Left ventricle myocardium inferior (tissue), 1 donor: ENCODE results near the gene TECR. TPM values are rescaled to one million over a fixed set of nuclear protein-coding genes. Genes with fewer than 3 reads are reported as not detected.
"Not testable (repeated sequence)": the region's sequence is repeated elsewhere in the genome, so short reads cannot be mapped to it uniquely, and the experiment has no call there.

Experiments
- DNase-seq: peaks from one replicate; pipeline ENCODE4 v3.0.0-alpha.2; 2020
- H3K27ac ChIP-seq: fragments of 200-600 bp; replicated peaks from 2 replicates; pipeline ENCODE4 v1.8.0; 2021
- H3K27me3 ChIP-seq: fragments of 200-600 bp; 2 replicates; pipeline ENCODE4 v1.8.0; 2021; ENCODE audit warnings: low read depth
- H3K36me3 ChIP-seq: fragments of 200-600 bp; 2 replicates; pipeline ENCODE4 v1.8.0; 2021
- H3K4me1 ChIP-seq: fragments of 200-600 bp; 2 replicates; pipeline ENCODE4 v1.8.0; 2021
- H3K4me3 ChIP-seq: fragments of 200-600 bp; 2 replicates; pipeline ENCODE4 v1.8.0; 2021; ENCODE audit warnings: mild to moderate bottlenecking, moderate library complexity
- H3K9me3 ChIP-seq: fragments of 200-600 bp; replicated peaks from 2 replicates; pipeline ENCODE4 v1.8.0; 2021
- intact Hi-C: fragments of 100-400 bp; cut with micrococcal nuclease; formaldehyde crosslinking; loops from one replicate; pipeline ENCODE4 v1.11.0; 2022
- total RNA-seq: library from RNA; stranded (reverse); fragmentation: NEBNext Ultra II Directional; extraction: Animal tissue kit (Norgen Biotek cat#: 25700); gene quantifications from one replicate; pipeline ENCODE4 v1.2.1, GENCODE V29; 2021
- TF ChIP-seq, protein P1 (sequence below): fragments of 200-600 bp; IDR thresholded peaks from 2 replicates; pipeline ENCODE4 v1.8.0; 2021; ENCODE audit warnings: antibody characterized with exemption, mild to moderate bottlenecking, borderline replicate concordance
- donor health status: DM: no; HTN: yes; CAD: no; lungs with severe emphysema.

TECR gene
- total RNA-seq, 1 donor from 2014 or later: 69.3 TPM

DNA sequence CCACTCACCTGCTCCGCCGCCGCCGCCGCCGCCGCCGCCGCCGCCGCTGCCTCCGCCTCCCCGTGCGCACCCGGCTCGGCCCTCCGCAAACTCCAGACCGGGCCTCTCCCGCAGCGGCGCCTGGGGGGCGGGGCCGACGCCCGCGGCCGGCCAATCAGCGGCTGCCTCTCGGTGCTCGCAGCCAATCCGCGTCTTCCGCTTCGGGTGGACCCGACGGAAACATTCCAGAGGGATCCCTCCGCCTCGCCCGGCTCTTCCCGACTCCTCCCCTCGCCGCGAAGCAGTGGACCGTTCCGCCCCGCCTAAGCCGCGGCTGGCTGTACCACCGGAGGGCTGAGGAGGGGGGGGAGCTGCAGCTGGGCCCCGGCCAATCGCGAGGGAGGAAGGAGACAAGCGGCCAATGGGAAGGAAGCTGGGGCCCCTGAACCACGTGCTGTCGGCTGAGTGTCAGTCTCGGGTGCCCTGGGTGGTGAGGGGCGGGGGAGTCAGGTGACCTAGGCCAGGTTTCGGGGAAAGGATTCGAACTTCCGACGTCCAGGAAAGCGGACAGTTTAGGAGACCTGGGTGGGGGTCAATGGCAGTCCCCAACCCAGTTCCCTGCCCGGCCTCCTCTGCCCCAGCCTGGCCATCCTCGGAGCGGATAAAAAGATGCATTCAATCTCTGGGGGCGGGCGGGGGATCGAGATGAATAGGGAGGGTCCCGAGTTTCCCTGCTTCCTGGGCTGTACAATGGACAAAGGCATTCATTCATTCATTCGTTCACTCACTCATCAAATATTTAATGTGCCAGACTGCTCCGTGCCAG lies 33.2 kb upstream of the TECR start, which contains the start of gene GIPC1:
Gene GIPC1, minus strand, starts transcription at position 99 of the 805 bp plus-strand sequence. CDS start 13,151 bp downstream, outside the sequence.
- Histone ChIP-seq H3K9me3 (no peaks in the 10 kb centered on the region), H3K4me3 (peak within 1 kb of the TSS; percentile 96), H3K27ac (peak within 1 kb of the TSS; percentile 83), H3K36me3 (peaks cover 11% of the 10 kb centered on the region), H3K4me1 (peaks cover 30% of the 10 kb centered on the region), H3K27me3 (no peaks in the 10 kb centered on the region)
- TF ChIP-seq, protein P1, sequence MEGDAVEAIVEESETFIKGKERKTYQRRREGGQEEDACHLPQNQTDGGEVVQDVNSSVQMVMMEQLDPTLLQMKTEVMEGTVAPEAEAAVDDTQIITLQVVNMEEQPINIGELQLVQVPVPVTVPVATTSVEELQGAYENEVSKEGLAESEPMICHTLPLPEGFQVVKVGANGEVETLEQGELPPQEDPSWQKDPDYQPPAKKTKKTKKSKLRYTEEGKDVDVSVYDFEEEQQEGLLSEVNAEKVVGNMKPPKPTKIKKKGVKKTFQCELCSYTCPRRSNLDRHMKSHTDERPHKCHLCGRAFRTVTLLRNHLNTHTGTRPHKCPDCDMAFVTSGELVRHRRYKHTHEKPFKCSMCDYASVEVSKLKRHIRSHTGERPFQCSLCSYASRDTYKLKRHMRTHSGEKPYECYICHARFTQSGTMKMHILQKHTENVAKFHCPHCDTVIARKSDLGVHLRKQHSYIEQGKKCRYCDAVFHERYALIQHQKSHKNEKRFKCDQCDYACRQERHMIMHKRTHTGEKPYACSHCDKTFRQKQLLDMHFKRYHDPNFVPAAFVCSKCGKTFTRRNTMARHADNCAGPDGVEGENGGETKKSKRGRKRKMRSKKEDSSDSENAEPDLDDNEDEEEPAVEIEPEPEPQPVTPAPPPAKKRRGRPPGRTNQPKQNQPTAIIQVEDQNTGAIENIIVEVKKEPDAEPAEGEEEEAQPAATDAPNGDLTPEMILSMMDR: no peak
- intact Hi-C loops: no loop called here
- peak; percentile 96 for DNase-seq

DNA sequence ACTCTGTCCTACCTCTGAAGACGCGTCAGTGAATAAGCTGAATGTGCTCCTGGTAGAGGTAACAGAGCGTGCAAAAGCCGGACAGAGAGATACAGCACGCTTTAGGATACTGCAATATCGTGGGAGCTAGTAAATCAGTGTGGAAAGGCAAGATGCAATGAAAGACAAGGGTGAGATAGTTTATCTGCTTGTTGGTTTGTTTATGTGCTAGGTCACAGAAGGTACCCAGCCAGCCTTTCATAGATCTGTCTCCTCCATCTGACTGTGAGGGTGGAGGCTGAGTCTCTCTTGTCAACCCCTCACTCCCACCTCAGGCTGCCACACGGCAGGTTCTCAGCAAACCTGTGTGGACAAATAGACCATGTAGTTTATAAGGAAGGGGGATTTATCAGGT lies 32.6 kb upstream of the TECR start:
- no peak for DNase-seq
- Histone ChIP-seq H3K4me1 (peaks cover 30% of the 10 kb centered on the region), H3K9me3 (no peaks in the 10 kb centered on the region), H3K36me3 (peaks cover 6% of the 10 kb centered on the region), H3K27me3 (no peaks in the 10 kb centered on the region), H3K27ac (peak overlapping the region; percentile 83), H3K4me3 (peak overlapping the region; percentile 96)
- TF ChIP-seq, protein P1: no peak
- intact Hi-C loops: no loop called here

DNA sequence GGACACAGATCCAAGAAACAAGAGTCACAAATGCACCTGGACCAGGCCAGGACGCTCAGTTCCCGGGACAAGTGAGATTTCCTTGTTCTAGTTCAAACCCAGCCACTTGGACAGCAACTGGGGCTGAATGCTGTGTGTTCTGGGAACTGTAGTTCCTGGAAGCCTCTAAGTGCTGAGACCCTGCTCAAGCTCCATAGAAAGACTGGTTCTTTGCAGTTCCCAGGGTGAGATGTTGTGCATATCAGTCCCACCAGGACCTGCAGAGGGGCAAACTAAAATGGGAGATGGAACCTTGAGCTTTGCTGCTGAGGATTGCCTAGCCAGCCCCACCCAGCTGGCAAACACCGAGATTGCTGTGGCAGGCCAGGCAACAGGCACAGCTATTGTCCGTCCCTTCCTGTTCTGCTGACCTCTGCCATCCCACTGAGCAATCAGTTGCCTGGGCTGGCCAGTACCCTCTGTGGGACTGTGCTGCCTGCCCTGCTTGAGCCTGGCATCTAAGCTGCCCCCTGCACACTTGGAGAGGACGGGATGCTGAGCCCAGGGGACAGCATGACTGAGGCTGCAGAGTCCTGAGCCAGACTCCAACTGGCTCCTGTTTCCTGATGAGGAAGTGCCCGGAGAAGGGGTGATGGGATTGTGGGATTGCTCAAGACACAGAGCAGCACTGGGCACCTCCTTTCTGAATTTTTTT lies 32.0 kb upstream of the TECR start:
- peaks cover 30% of the 10 kb centered on the region for H3K4me1 ChIP-seq
- H3K27me3 ChIP-seq: no peaks in the 10 kb centered on the region
- peak overlapping the region; percentile 83 for H3K27ac ChIP-seq
- H3K36me3 ChIP-seq: peaks cover 3% of the 10 kb centered on the region
- DNase-seq: no peak
- TF ChIP-seq, protein P1: no peak
- intact Hi-C loops: no loop called here
- no peak overlapping the region for H3K4me3 ChIP-seq
- H3K9me3 ChIP-seq: no peaks in the 10 kb centered on the region

DNA sequence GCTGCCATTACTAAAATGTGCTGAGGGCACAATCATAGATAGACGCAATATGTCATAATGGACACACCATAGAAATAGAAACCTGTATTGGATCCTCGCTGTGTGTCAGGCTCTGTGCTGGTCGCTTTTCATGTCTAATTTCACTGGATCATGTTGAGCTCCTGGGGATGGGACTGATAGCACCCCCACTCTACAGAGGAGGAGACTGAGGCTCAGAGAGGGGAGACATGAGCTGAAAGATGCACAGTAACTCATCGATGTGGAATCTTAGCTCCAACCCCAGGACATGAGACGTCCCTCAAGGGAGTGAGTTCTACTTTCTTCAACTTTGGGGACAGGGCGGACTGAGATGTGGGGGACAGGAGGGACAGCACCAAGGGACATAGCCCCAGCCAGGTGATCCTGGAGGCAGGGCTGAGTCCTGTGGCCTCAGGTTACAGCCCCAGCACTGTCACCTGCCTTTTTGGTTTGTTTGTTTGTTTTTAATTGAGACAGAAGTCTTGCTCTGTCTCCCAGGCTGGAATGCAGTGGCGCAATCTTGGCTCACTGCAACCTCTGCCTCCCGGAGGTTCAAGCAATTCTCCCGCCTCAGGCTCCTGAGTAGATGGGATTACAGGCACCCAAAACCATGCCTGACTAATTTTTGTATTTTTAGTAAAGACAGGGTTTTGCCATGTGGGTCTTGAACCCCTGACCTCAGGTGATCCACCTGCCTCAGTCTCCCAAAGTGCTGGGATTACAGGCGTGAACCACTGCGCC lies 26.9 kb upstream of the TECR start:
- H3K4me3 ChIP-seq: no peak overlapping the region
- DNase-seq: no peak
- intact Hi-C loops: no loop called here
- TF ChIP-seq, protein P1: no peak
- no peaks in the 10 kb centered on the region for H3K9me3 ChIP-seq
- no peaks in the 10 kb centered on the region for H3K27me3 ChIP-seq
- peaks cover 4% of the 10 kb centered on the region for H3K4me1 ChIP-seq
- no peaks in the 10 kb centered on the region for H3K36me3 ChIP-seq
- no peak overlapping the region for H3K27ac ChIP-seq

DNA sequence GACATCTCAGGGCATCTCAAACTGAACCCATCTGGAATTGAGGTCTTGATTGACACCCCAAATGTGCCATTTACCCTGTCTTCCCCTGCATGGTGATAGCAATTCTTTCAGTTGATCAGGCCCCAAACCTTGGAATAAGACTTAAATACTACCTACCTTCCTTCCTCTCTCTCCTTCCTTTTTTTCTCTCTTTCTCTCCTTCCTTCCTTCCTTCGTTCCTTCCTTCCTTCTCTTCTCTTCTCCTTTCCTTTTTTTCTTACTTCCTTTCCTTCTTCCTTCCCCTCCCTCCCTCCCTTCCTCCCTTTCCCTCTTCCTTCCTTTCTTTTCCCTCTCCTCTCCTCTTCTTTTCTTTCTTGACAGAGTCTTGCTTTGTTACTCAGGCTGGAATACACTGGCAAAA lies 26.1 kb upstream of the TECR start:
- Histone ChIP-seq H3K27me3 (no peaks in the 10 kb centered on the region), H3K9me3 (no peaks in the 10 kb centered on the region), H3K4me3 (no peak overlapping the region), H3K4me1 (no peaks in the 10 kb centered on the region), H3K27ac (no peak overlapping the region), H3K36me3 (no peaks in the 10 kb centered on the region)
- TF ChIP-seq, protein P1: no peak
- DNase-seq: no peak
- intact Hi-C loops: no loop called here

DNA sequence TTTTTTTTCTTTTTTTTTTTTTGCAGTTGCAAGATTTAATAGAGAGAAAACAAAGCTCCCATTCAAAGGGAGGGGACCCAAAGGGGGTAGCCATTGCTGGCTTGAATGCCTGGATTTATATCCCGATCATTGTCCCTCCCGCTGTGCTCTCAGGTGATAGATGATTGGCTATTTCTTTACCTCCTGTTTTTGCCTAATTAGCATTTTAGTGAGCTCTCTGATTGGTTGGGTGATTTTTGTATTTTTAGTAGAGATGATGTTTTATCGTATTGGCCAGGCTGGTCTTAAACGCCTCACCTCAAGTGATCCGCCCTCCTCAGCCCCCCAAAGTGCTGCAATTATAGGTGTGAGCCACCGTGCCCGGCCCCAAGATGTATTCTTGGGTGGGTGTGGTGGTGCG lies 24.8 kb upstream of the TECR start:
- H3K36me3 ChIP-seq, H3K27ac ChIP-seq, DNase-seq, H3K27me3 ChIP-seq, H3K4me1 ChIP-seq, H3K4me3 ChIP-seq, H3K9me3 ChIP-seq, intact Hi-C loops: not testable (repeated sequence)
